GM18909 (cell line): ENCODE measurements around the gene LRRC26.
"Not testable (repeated sequence)": the region's sequence is repeated elsewhere in the genome, so short reads cannot be mapped to it uniquely, and the experiment has no call there.

Experiments
- ATAC-seq: cut with Tn5 transposase; IDR thresholded peaks from one replicate; pipeline ENCODE4 v1.9.1; 2021; ENCODE audit warnings: mild to moderate bottlenecking; ENCODE audit not compliant: unreplicated experiment, poor library complexity

LRRC26 gene

DNA sequence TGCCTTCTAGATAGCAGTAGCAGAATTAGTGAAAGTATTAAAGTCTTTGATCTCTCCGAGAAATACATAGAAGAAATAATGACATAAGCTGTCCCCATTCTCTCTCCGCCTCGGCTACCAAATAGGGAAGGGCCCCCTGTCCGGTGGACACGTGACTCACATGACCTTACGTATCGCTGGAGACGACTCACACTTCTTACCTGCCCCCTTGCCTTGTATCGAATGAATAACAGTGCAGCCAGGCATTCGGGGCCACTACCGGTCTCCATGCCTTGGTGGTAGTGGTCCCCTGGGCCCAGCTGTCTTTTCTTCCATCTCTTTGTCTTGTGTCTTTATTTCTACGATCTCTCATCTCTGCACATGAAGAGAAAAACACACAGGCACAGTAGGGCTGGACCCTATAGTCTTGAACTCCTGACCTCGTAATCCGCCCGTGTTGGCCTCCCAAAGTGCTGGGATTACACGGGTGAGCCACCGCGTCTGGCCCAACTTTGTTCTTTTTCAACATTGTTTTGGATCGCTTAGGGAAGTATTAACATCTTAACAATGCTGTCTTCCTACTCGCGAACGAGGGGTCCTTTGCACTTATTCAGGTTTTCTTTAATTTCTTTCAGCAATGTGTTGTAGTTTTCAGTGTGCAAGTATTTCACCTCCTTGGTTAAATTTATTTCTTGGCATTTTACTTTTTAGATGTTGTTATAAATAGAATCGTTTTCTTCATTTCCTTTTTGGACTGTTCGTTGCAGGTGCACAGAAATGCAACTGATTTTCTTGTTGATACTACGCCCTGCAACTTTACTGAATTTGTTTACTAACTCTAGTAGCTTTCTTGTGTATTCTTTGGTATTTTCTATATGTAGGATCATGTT, 47.7 kb downstream of the LRRC26 start:
- not testable (repeated sequence) for ATAC-seq
